Renal cortex interstitium (tissue), 11 donors: Measurements from ENCODE around the gene NETO1. TPM values are rescaled to one million over a fixed set of nuclear protein-coding genes. Genes with fewer than 3 reads are reported as not detected.
A peak's percentile ranks its signal among the peaks of the same experiment; 100 is the strongest.

Experiments
- DNase-seq, 11 donors: peaks; one replicate each; pipeline ENCODE4 v3.0.0-alpha.2; 2013; ENCODE audit warnings: low read depth in 9 of 11, low spot score in 4 of 11; ENCODE audit errors: extremely low read depth in 1 of 11
- polyA plus RNA-seq, 3 donors: library from polyadenylated mRNA; unstranded; fragments of 120-200 nt; gene quantifications; one replicate each; pipeline ENCODE4 v1.2.1, GENCODE V29; 2013; ENCODE audit not compliant: insufficient read length in 3 of 3

The NETO1 gene
- polyA plus RNA-seq, 3 donors, result 1.0 to 1.6 (median 1.1) TPM

GRCh38 chr18:72768681-72769229, 99.0 kb downstream of the NETO1 start:
- no peak for DNase-seq

GRCh38 chr18:72762515-72763122, 105.2 kb downstream of the NETO1 start:
- DNase-seq, result peak; percentile 18 to 70 (median 39)

GRCh38 chr18:72752220-72752619, 115.6 kb downstream of the NETO1 start:
- no peak for DNase-seq

GRCh38 chr18:72742002-72742401, 125.8 kb downstream of the NETO1 start:
- no peak for DNase-seq

GRCh38 chr18:72738136-72738535, 129.7 kb downstream of the NETO1 start:
- DNase-seq, result peak in 1 of 11 donors; percentile 7

GRCh38 chr18:72727776-72728175, 140.0 kb downstream of the NETO1 start:
- DNase-seq, result no peak

GRCh38 chr18:72727038-72727655, 140.6 kb downstream of the NETO1 start:
- DNase-seq, result no peak

GRCh38 chr18:72726201-72726600, 141.6 kb downstream of the NETO1 start:
- no peak for DNase-seq

- DNase-seq, result no peak
Measured at GRCh38 chr18:72721330-72721729, 146.5 kb downstream of the NETO1 start.

GRCh38 chr18:72720116-72720515, 147.7 kb downstream of the NETO1 start:
- no peak for DNase-seq

- DNase-seq, result no peak
Measured at GRCh38 chr18:72704202-72704601, 163.6 kb downstream of the NETO1 start.

- DNase-seq, result no peak
Measured at GRCh38 chr18:72700961-72701710, 166.7 kb downstream of the NETO1 start.

- DNase-seq, result no peak
Measured at GRCh38 chr18:72697706-72698105, 170.1 kb downstream of the NETO1 start.

GRCh38 chr18:72692595-72692994, 175.2 kb downstream of the NETO1 start:
- DNase-seq, result no peak
